GM20000 (cell line): ENCODE data around the gene ANO10.
"Not testable (repeated sequence)": the region's sequence is repeated elsewhere in the genome, so short reads cannot be mapped to it uniquely, and the experiment has no call there.

Source experiments
- DNase-seq: peaks from one replicate; pipeline ENCODE4 v3.0.0; 2012; ENCODE audit warnings: low spot score
- TF ChIP-seq, protein P1 (sequence below): IDR thresholded peaks from 2 replicates; pipeline ENCODE4 v1.5.1; 2012; ENCODE audit warnings: mild to moderate bottlenecking, control low read depth; ENCODE audit errors: extremely low read depth, missing control alignments

The ANO10 gene

DNA sequence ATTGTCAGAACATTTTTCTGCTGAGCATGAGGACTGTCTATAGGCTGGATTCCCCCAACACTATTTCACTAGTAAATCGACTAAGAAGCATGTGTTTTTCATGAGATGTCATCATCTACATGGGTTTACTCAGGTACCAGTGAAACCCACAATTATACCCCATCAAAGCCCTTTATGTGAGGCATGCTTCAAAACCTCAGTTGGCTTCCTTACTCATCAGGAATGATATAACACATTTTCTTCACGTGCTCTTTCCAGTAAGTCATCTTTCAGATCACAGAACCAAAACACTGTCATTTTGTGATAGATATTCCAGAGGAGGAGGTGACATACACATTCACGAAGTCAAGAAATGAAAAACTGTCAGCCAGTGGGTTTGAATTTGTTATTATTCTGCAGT lies 116.5 kb downstream of the ANO10 start:
- DNase-seq = no peak
- TF ChIP-seq, protein P1, sequence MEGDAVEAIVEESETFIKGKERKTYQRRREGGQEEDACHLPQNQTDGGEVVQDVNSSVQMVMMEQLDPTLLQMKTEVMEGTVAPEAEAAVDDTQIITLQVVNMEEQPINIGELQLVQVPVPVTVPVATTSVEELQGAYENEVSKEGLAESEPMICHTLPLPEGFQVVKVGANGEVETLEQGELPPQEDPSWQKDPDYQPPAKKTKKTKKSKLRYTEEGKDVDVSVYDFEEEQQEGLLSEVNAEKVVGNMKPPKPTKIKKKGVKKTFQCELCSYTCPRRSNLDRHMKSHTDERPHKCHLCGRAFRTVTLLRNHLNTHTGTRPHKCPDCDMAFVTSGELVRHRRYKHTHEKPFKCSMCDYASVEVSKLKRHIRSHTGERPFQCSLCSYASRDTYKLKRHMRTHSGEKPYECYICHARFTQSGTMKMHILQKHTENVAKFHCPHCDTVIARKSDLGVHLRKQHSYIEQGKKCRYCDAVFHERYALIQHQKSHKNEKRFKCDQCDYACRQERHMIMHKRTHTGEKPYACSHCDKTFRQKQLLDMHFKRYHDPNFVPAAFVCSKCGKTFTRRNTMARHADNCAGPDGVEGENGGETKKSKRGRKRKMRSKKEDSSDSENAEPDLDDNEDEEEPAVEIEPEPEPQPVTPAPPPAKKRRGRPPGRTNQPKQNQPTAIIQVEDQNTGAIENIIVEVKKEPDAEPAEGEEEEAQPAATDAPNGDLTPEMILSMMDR = no peak

DNA sequence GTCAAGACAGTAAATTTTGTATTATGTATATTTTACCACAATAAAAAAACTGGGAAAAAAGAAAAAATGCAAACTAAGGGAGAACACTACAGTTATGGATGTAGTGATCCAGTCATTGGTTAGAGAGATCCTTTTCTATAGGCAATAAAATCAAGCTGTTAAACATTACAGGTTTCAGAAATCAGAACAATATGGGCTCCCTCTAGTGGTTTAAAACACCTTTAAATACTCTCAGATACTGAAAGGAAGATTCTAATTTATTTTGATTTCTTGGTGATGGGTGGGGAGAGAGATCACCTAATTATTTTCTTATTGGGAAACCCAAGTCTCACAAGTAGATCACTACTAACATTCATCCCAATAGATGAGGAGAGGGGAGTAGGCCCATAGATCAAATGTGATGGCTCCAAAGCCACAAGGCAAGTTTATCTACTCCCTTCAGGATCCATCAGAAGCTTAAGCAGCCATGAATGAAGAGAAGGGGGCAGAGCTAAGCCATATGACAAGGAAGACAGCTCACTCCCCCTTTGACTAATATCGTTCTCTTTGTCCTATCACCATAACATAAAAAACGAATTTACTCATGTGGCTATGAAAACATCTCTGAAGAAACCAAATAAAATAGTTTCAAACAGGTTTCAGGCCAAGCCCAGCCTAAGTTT lies 118.6 kb downstream of the ANO10 start:
- peak; percentile 10 for DNase-seq
- TF ChIP-seq, protein P1 = no peak

DNA sequence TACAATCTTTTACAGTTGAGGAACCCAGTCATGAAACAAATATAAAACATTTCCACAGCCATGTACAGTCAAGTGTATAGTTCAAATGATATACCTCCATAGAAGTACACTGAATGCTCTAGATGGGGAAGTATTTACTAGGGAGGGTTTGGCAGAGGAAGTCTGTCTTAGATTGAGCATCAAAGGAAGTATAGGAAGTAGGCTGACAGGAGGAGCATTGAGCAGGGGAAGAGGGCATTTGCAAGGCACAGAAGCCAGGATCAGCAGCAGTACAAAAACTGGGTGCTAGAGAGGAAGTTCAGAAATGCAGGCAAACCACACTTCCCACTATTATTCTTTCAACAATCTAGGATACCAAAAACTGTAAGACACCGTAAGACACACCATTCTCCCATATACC lies 122.6 kb downstream of the ANO10 start:
- TF ChIP-seq, protein P1 = no peak
- no peak for DNase-seq

DNA sequence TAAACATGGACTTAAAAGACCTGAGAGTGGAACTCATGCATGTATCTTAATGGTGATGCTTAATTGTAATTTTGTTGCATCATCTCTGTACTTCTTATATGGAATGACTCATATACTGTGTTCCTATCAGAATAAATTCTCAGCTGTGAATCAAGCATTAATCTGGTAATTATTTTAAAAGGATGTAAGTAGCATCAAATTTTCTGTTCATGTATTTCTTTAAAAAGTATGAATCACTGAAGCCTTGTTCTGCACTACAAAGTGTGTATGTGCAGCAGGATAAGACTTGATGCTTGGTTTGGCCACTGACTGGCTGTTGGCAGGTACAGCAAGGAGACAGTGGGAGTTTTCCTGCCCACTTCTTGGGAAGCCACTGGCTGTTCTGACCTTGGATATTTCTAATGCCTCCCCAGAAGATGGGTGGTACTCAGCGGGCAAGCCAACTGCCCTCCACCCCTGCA lies 123.9 kb downstream of the ANO10 start:
- TF ChIP-seq, protein P1 = no peak
- DNase-seq = no peak

DNA sequence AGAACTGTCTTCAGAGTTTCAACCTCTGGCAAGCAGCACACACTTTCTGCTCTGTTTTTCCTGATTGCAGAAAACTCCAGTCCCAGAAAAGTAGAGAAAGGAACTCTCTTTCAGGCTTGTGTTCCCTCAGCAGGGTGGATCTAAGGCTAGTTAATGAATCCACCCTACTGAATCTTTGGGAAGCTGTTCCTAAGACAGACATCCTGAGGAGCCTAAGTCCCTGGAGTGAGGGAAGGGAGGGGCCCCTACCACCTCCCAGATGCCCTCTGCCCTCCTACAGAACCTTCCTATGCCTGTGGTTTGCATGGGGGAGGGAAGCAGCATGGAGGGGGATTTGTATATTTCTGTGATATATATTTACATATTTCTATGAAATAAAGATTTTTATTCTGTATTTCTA lies 124.4 kb downstream of the ANO10 start:
- no peak for DNase-seq
- TF ChIP-seq, protein P1 = no peak

DNA sequence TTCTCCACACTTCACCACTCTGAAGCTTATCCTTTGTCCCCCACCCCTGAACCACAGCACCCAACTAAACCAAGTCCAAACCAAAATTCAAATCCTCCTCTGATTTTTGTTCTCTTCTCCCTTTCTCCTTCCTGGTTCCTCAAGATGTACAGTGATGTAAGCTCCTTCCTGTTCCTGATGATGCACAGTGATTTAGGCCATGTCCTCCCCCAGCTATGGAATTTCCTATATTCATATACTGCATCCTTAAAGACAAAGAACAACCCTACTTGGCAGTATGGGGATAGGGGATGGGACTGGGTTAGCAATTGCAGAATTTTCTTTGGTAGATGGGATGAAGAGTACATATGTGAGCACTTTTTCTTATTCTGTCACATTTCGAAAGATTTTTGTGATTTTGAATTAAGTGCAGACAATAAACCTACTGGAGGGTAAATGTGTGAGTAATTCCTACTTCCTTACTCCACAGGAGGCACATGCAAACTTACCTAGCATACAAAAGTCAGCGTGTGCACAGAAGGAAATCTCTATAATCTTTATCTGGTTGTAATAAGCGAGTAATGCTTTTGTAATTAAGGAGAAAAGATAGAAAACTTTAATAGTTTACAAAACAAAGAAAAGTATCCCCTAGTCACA lies 125.0 kb downstream of the ANO10 start:
- DNase-seq = no peak

DNA sequence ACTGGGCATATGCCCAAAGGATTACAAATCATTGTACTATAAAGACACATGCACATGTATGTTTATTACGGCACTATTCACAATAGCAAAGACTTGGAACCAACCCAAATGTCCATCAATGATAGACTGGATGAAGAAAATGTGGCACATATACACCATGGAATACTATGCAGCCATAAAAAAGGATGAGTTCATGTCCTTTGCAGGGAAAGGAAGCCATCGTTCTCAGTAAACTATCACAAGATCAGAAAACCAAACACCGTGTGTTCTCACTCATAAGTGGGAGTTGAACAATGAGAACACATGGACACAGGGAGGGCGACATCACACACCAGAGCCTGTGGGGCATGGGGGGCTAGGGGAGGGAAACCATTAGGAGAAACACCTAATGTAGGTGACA lies 128.9 kb downstream of the ANO10 start:
- not testable (repeated sequence) for DNase-seq

More for the DNA sequence above, 125.0 kb downstream of the ANO10 start:
- TF ChIP-seq, protein P1 = no peak

DNA sequence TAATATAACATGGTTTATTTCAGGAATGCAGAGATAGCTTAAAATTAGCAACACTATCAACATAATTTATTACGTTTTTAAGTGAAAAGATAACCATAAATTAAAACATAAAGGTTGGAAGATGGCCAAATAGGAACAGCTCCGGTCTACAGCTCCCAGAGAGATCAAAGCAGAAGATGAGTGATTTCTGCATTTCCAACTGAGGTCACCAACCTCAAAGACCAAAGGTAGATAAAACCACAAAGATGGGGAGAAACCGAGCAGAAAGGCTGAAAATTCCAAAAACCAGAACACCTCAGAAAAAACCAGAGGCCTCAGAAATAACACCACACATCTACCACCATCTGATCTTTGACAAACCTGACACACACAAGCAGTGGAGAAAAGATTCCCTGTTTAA lies 130.0 kb downstream of the ANO10 start:
- DNase-seq = not testable (repeated sequence)
